H1 (cell line): ENCODE measurements around the gene TPST2. TPM values are rescaled to one million over a fixed set of nuclear protein-coding genes. Genes with fewer than 3 reads are reported as not detected.

ENCODE experiments used
- CTCF ChIA-PET: fragments of 300-600 bp; sonication (Branson Sonifier 250); formaldehyde crosslinking; loops from one replicate; lab custom pipeline; 2021; ENCODE audit not compliant: partially characterized antibody; lab: Charles Lee
- POLR2A ChIA-PET: fragments of 300-600 bp; sonication (Branson Sonifier 250); formaldehyde crosslinking; loops from one replicate; lab custom pipeline; 2021; ENCODE audit warnings: inconsistent platforms; ENCODE audit not compliant: partially characterized antibody; lab: Charles Lee
- DNase-seq, 2 experiments: peaks; one replicate each; pipeline versions ENCODE4 v3.0.0 to v3.0.0-alpha.2; 2010 to 2022; ENCODE audit warnings: low spot score in 2 of 2, low read depth in 1 of 2, mixed read lengths in 1 of 2
- FAIRE-seq: peaks from 2 replicates; lab custom pipeline; 2011; peaks lifted over from hg19 to GRCh38; lab: Jason Lieb, UNC
- H2AFZ ChIP-seq: 2 replicates; pipeline ENCODE4 v1.8.1; 2012; ENCODE audit warnings: low read length, inconsistent platforms
- H2AK5ac ChIP-seq: 2 replicates; pipeline ENCODE4 v1.6.1; 2013; ENCODE audit warnings: low read depth, low read length
- H2BK120ac ChIP-seq: replicated peaks from 2 replicates; pipeline ENCODE3; 2013; ENCODE audit warnings: low read depth, low read length, inconsistent platforms
- H2BK12ac ChIP-seq: 2 replicates; pipeline ENCODE4 v1.6.1; 2013; ENCODE audit warnings: low read depth, low read length
- H2BK15ac ChIP-seq: 2 replicates; pipeline ENCODE4 v1.6.1; 2013; ENCODE audit warnings: low read length
- H2BK20ac ChIP-seq: 2 replicates; pipeline ENCODE4 v1.6.1; 2013; ENCODE audit warnings: low read length
- H2BK5ac ChIP-seq: 2 replicates; pipeline ENCODE4 v1.6.1; 2013; ENCODE audit warnings: low read depth, low read length
- H3K14ac ChIP-seq: 2 replicates; pipeline ENCODE4 v1.6.1; 2013; ENCODE audit warnings: inconsistent platforms; ENCODE audit not compliant: insufficient read length
- H3K18ac ChIP-seq: 2 replicates; pipeline ENCODE4 v1.6.1; 2013; ENCODE audit warnings: low read length; ENCODE audit errors: extremely low read depth
- H3K23ac ChIP-seq: 2 replicates; pipeline ENCODE4 v1.6.1; 2013; ENCODE audit warnings: inconsistent platforms; ENCODE audit not compliant: insufficient read length
- H3K23me2 ChIP-seq: 2 replicates; pipeline ENCODE4 v1.6.1; 2013; ENCODE audit warnings: low read depth, low read length
- H3K27ac ChIP-seq: 2 replicates; pipeline ENCODE4 v1.6.1; 2011; ENCODE audit warnings: low read depth, low read length, inconsistent platforms
- H3K27me3 ChIP-seq, 4 experiments: replicated peaks in 1 of 4; 1 replicate in 1 of 4; 2 replicates in 3 of 4; pipeline versions ENCODE4 v1.6.1 to v1.8.1; 2011 to 2013; ENCODE audit warnings: low read length in 3 of 4, mild to moderate bottlenecking in 3 of 4, inconsistent platforms in 2 of 4, mixed read lengths in 2 of 4, moderate library complexity in 1 of 4; ENCODE audit not compliant: control insufficient read depth in 3 of 4, insufficient read depth in 3 of 4; ENCODE audit errors: extremely low read depth in 1 of 4
- H3K36me3 ChIP-seq, 4 experiments: 2 replicates each; pipeline versions ENCODE4 v1.6.1 to v1.8.1; 2011 to 2013; ENCODE audit warnings: mild to moderate bottlenecking in 4 of 4, low read length in 3 of 4, moderate library complexity in 2 of 4, control low read depth in 1 of 4, inconsistent platforms in 1 of 4; ENCODE audit not compliant: insufficient read depth in 4 of 4, control insufficient read depth in 2 of 4
- H3K4ac ChIP-seq: replicated peaks from 2 replicates; pipeline ENCODE3; 2013; ENCODE audit warnings: low read length, low read depth, mixed read lengths, inconsistent platforms; ENCODE audit not compliant: insufficient read length
- H3K4me1 ChIP-seq, 4 experiments: replicated peaks in 1 of 4; 1 replicate in 1 of 4; 2 replicates in 3 of 4; pipeline versions ENCODE4 v1.6.1 to v1.8.1; 2011 to 2013; ENCODE audit warnings: low read length in 3 of 4, inconsistent platforms in 2 of 4, mixed read lengths in 1 of 4; ENCODE audit not compliant: insufficient read depth in 4 of 4, control insufficient read depth in 3 of 4
- H3K4me2 ChIP-seq, 2 experiments: 2 replicates each; pipeline versions ENCODE4 v1.6.1 to v1.8.1; 2011 to 2013; ENCODE audit warnings: low read depth in 2 of 2, low read length in 2 of 2, control low read depth in 1 of 2, inconsistent platforms in 1 of 2, mild to moderate bottlenecking in 1 of 2; ENCODE audit not compliant: insufficient read depth in 1 of 2
- H3K4me3 ChIP-seq, 4 experiments: fragments of 200-600, 300-600 bp in 1 of 4; sonication (generic), shearing (Covaris generic), sonication (Bioruptor Twin) in 1 of 4; 2 replicates each; pipeline versions ENCODE4 v1.5.1 to v1.8.1; 2011 to 2016; ENCODE audit warnings: low read length in 4 of 4, low read depth in 3 of 4, control low read depth in 2 of 4, inconsistent platforms in 2 of 4, mild to moderate bottlenecking in 2 of 4, mixed read lengths in 1 of 4, moderate library complexity in 1 of 4; ENCODE audit not compliant: insufficient read depth in 2 of 4; ENCODE audit errors: extremely low read depth in 1 of 4
- H3K56ac ChIP-seq: replicated peaks from 2 replicates; pipeline ENCODE3; 2013; ENCODE audit warnings: low read depth, mild to moderate bottlenecking, mixed read lengths, low read length, inconsistent platforms; ENCODE audit not compliant: insufficient read length
- H3K79me1 ChIP-seq: 2 replicates; pipeline ENCODE4 v1.6.1; 2013; ENCODE audit warnings: low read depth, low read length, control low read depth
- H3K79me2 ChIP-seq, 2 experiments: 2 replicates each; pipeline versions ENCODE4 v1.6.1 to v1.8.1; 2012 to 2013; ENCODE audit warnings: low read length in 2 of 2, mild to moderate bottlenecking in 2 of 2, inconsistent platforms in 1 of 2; ENCODE audit not compliant: insufficient read depth in 2 of 2, control insufficient read depth in 1 of 2
- H3K9ac ChIP-seq, 4 experiments: replicated peaks in 1 of 4; 1 replicate in 1 of 4; 2 replicates in 3 of 4; pipeline versions ENCODE4 v1.6.1 to v1.8.1; 2011 to 2013; ENCODE audit warnings: low read depth in 3 of 4, low read length in 3 of 4, control low read depth in 2 of 4, mild to moderate bottlenecking in 2 of 4, moderate library complexity in 2 of 4, inconsistent platforms in 1 of 4; ENCODE audit errors: extremely low read depth in 1 of 4
- H3K9me3 ChIP-seq, 2 experiments: 2 replicates each; pipeline versions ENCODE4 v1.6.1 to v1.8.1; 2012 to 2013; ENCODE audit warnings: mild to moderate bottlenecking in 2 of 2, moderate library complexity in 2 of 2, control low read depth in 1 of 2, inconsistent platforms in 1 of 2, low read depth in 1 of 2, low read length in 1 of 2, mixed read lengths in 1 of 2; ENCODE audit not compliant: insufficient read depth in 2 of 2
- H4K20me1 ChIP-seq, 2 experiments: replicated peaks in 1 of 2; 2 replicates each; pipeline versions ENCODE3 to v1.8.1; 2011 to 2013; ENCODE audit warnings: inconsistent platforms in 2 of 2, low read length in 2 of 2, mild to moderate bottlenecking in 1 of 2; ENCODE audit not compliant: insufficient read depth in 2 of 2, control insufficient read depth in 1 of 2
- H4K5ac ChIP-seq: 2 replicates; pipeline ENCODE4 v1.6.1; 2013; ENCODE audit warnings: low read length, low read depth, mixed read lengths, inconsistent platforms; ENCODE audit not compliant: insufficient read length
- H4K8ac ChIP-seq: 2 replicates; pipeline ENCODE4 v1.8.0; 2013; ENCODE audit warnings: mild to moderate bottlenecking, moderate library complexity, low read length, inconsistent platforms; ENCODE audit not compliant: insufficient read depth; ENCODE audit errors: extremely low read depth
- H4K91ac ChIP-seq: replicated peaks from 2 replicates; pipeline ENCODE3; 2013; ENCODE audit warnings: low read length, mixed read lengths, inconsistent platforms; ENCODE audit not compliant: insufficient read length
- BACH1 ChIP-seq: IDR thresholded peaks from 2 replicates; pipeline ENCODE4 v1.6.1; 2012; ENCODE audit warnings: low read length, improper control_type of control experiment
- CHD1 ChIP-seq: IDR thresholded peaks from 2 replicates; pipeline ENCODE4 v1.6.1; 2012; ENCODE audit warnings: low read depth, low read length, improper control_type of control experiment
- FOSL1 ChIP-seq: IDR thresholded peaks from 2 replicates; pipeline ENCODE4 v1.6.1; 2011; ENCODE audit warnings: mild to moderate bottlenecking, low read depth, low read length, moderate library complexity; ENCODE audit not compliant: insufficient read depth
- GTF2F1 ChIP-seq: IDR thresholded peaks from 2 replicates; pipeline ENCODE4 v1.6.1; 2012; ENCODE audit warnings: low read depth, low read length, improper control_type of control experiment, borderline replicate concordance
- JUN ChIP-seq: IDR thresholded peaks from 2 replicates; pipeline ENCODE4 v1.6.1; 2011; ENCODE audit warnings: low read depth, mild to moderate bottlenecking, improper control_type of control experiment, low read length
- KDM4A ChIP-seq: IDR thresholded peaks from one replicate; pipeline ENCODE4 v1.7.1; 2012; ENCODE audit warnings: low read depth, mild to moderate bottlenecking, moderate library complexity, low read length, inconsistent platforms; ENCODE audit not compliant: severe bottlenecking
- POU5F1 ChIP-seq: IDR thresholded peaks from 2 replicates; pipeline ENCODE4 v1.6.1; 2011; ENCODE audit warnings: low read depth, mild to moderate bottlenecking, low read length, moderate library complexity
- RAD21 ChIP-seq, 2 experiments: IDR thresholded peaks in 1 of 2; conservative IDR thresholded peaks in 1 of 2; 2 replicates each; pipeline ENCODE4 v1.6.1; 2011; ENCODE audit warnings: low read depth in 2 of 2, low read length in 2 of 2, improper control_type of control experiment in 1 of 2, inconsistent platforms in 1 of 2, mild to moderate bottlenecking in 1 of 2, moderate library complexity in 1 of 2
- RNF2 ChIP-seq: fragments of 200-900, 300-1000 bp; sonication (generic); IDR thresholded peaks from 2 replicates; pipeline ENCODE4 v1.7.1; 2016; ENCODE audit warnings: borderline replicate concordance, low read depth, mild to moderate bottlenecking, antibody characterized with exemption, low read length; ENCODE audit not compliant: poor library complexity, severe bottlenecking; ENCODE audit errors: missing control alignments
- SP4 ChIP-seq: IDR thresholded peaks from 2 replicates; pipeline ENCODE4 v1.6.1; 2012; ENCODE audit warnings: low read length, inconsistent platforms
- TAF1 ChIP-seq: IDR thresholded peaks from 2 replicates; pipeline ENCODE4 v1.6.1; 2011; ENCODE audit warnings: mild to moderate bottlenecking, low read depth, low read length
- WGBS, 2 experiments: shearing (Covaris generic) in 1 of 2; methylation state at CpG; one replicate each; pipeline versions ENCODE4 v1.1.6 to v1.1.7; 2013 to 2015; ENCODE audit warnings: low lambda C conversion rate in 2 of 2, mixed read lengths in 2 of 2, inconsistent platforms in 1 of 2, low coverage in 1 of 2, missing lambda C conversion rate in 1 of 2; ENCODE audit not compliant: insufficient replicate concordance in 2 of 2, insufficient coverage in 1 of 2, insufficient read length in 1 of 2; ENCODE audit errors: extremely low coverage in 1 of 2, missing lambda C conversion rate in 1 of 2; 5-methylcytosine and 5-hydroxymethylcytosine counted together
- polyA plus RNA-seq, 7 experiments: library from polyadenylated mRNA; depleted of rRNA in 3 of 7; stranded (reverse) in 5 of 7; unstranded in 2 of 7; fragments of >200 nt in 5 of 7; fragments of 200-250 nt in 2 of 7; gene quantifications; 1 replicate in 5 of 7; 2 replicates in 1 of 7; 4 replicates in 1 of 7; pipeline versions ENCODE4 v1.2.1 to v1.2.3, GENCODE V29; 2011 to 2013; ENCODE audit warnings: missing spikeins in 2 of 7, mixed read lengths in 2 of 7
- total RNA-seq: library from RNA; stranded (reverse); fragmentation: NEBNext Ultra II Directional; extraction: Animal tissue kit (Norgen Biotek cat#: 25700); gene quantifications from 2 replicates; pipeline ENCODE4 v1.2.1, GENCODE V29; 2021

The TPST2 gene
- total and polyA plus RNA-seq, 2 of the 8 experiments (the other 6 are each of a cell fraction or from before 2014, with no cell fraction given): 58.8 to 143 TPM

DNA sequence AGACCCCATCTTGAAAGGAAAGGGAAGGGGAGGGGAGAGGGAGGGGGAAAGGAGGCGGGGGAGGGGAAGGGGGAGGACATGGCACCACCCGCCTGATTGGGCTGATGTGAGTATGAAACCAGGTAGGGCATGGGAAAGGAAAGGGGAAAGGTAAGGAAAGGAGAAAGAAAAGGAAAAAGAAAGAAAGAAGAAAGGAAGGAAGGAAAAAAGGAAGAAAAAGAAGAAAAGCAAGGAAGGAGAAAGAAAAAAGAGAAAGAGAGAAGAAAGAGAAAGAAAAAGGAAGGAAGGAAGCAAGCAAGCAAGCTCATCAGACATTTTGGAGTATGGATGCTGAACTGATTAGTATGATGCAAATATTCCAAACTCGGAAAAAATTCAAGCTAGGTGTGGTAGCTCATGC is 41.6 kb downstream of the TPST2 start:
- H3K4me2 ChIP-seq: no peak overlapping the region
- no peaks in the 10 kb centered on the region for H3K9me3 ChIP-seq
- no peak for FAIRE-seq

More for the DNA sequence above, 41.6 kb downstream of the TPST2 start:
- Histone ChIP-seq H3K18ac (no peak overlapping the region), H4K91ac (no peak overlapping the region), H3K27me3 (no peaks in the 10 kb centered on the region), H3K36me3 (peaks cover 0 to 8% (median 0%) of the 10 kb centered on the region in 4 experiments; a peak in 2 of 8 replicates), H4K8ac (no peak overlapping the region), H3K9ac (no peak overlapping the region), H2BK15ac (no peak overlapping the region), H3K79me2 (peaks cover 0 to 85% of the 10 kb centered on the region in 2 experiments; a peak in 3 of 4 replicates), H3K4ac (no peak overlapping the region)
- WGBS, 2 experiments: 86% methylated on average over 1 of the region's 3 CpGs; no CpG with 5 or more reads in 1 of the 2 experiments
- ChIA-PET CTCF (no interaction called here), POLR2A (interaction anchor here (0.8 to 1.3 kb wide), 3 partner anchors 11 to 67 kb away, joined by 3 to 5 read pairs (median 4); no protein-coding TSS in a partner anchor)
- TF ChIP-seq SP4: no peak
- no peak for TF ChIP-seq RAD21 (IDR thresholded peaks at IDR 0.05 in 1 of 2, conservative IDR thresholded peaks at IDR 0.05 in 1 of 2; ENCODE audit: low read depth in 2 of 2, low read length in 2 of 2)
- TF ChIP-seq GTF2F1: no peak
- no peak for TF ChIP-seq TAF1
- TF ChIP-seq FOSL1: no peak
- no peak for TF ChIP-seq JUN
- TF ChIP-seq POU5F1: no peak
- TF ChIP-seq BACH1: no peak
- TF ChIP-seq CHD1: no peak
- TF ChIP-seq KDM4A: no peak
- no peak for TF ChIP-seq RNF2
- TF ChIP-seq, all 59 proteins: peak for 0
- H3K14ac ChIP-seq: no peak overlapping the region
- H3K56ac ChIP-seq: no peak overlapping the region
- H4K5ac ChIP-seq: no peak overlapping the region
- no peak overlapping the region for H2BK5ac ChIP-seq
- H3K23me2 ChIP-seq: peaks cover 1% of the 10 kb centered on the region; the same call in 1 of the 2 replicates
- H3K79me1 ChIP-seq: peaks cover 17% of the 10 kb centered on the region
- H2BK120ac ChIP-seq: no peak overlapping the region
- H3K4me1 ChIP-seq: peaks cover 2 to 20% (median 14%) of the 10 kb centered on the region in 4 experiments; a peak in 6 of 7 replicates
- H2BK12ac ChIP-seq: no peak overlapping the region
- no peak overlapping the region for H3K23ac ChIP-seq
- no peak overlapping the region for H2AFZ ChIP-seq
- H3K27ac ChIP-seq: no peak overlapping the region
- H2BK20ac ChIP-seq: no peak overlapping the region
- no peak overlapping the region for H2AK5ac ChIP-seq
- H4K20me1 ChIP-seq: peaks cover 0 to 3% of the 10 kb centered on the region in 2 experiments
- H3K4me3 ChIP-seq: no peak overlapping the region
- DNase-seq: no peak
